Neural progenitor cell (in vitro differentiated cells): ENCODE data around the gene CA10. TPM values are rescaled to one million over a fixed set of nuclear protein-coding genes. Genes with fewer than 3 reads are reported as not detected.
A peak's percentile ranks its signal among the peaks of the same experiment; 100 is the strongest.

ENCODE experiments used
- DNase-seq: peaks from one replicate; pipeline ENCODE4 v3.0.0-alpha.2; 2016; ENCODE audit warnings: low spot score
- H2AFZ ChIP-seq: fragments of 200-600 bp; sonication (generic); replicated peaks from 2 replicates; pipeline ENCODE4 v1.6.1; 2016; ENCODE audit warnings: antibody characterized with exemption
- H3F3A ChIP-seq: fragments of 200-600 bp; sonication (generic); 2 replicates; pipeline ENCODE4 v1.6.1; 2016; ENCODE audit warnings: antibody characterized with exemption, low read depth
- H3K27ac ChIP-seq: fragments of 200-600 bp; sonication (generic); 2 replicates; pipeline ENCODE4 v1.5.1; 2016; ENCODE audit warnings: mild to moderate bottlenecking
- H3K27me3 ChIP-seq: fragments of 200-600 bp; sonication (generic); 2 replicates; pipeline ENCODE4 v1.6.1; 2016; ENCODE audit warnings: mild to moderate bottlenecking, moderate library complexity
- H3K36me3 ChIP-seq: fragments of 200-600 bp; sonication (generic); 2 replicates; pipeline ENCODE4 v1.5.1; 2016
- H3K4me1 ChIP-seq: fragments of 200-600 bp; sonication (generic); 2 replicates; pipeline ENCODE4 v1.6.1; 2016; ENCODE audit warnings: mixed run types
- H3K4me2 ChIP-seq: fragments of 200-600 bp; sonication (generic); 2 replicates; pipeline ENCODE4 v1.6.1; 2016
- H3K4me3 ChIP-seq: fragments of 200-600 bp; sonication (generic); 2 replicates; pipeline ENCODE4 v1.5.1; 2016
- H3K79me2 ChIP-seq: fragments of 200-600 bp; sonication (generic); 2 replicates; pipeline ENCODE4 v1.6.1; 2016; ENCODE audit warnings: low read depth
- H3K9ac ChIP-seq: fragments of 200-600 bp; sonication (generic); 2 replicates; pipeline ENCODE4 v1.6.1; 2016
- H3K9me3 ChIP-seq: fragments of 200-600 bp; sonication (generic); 2 replicates; pipeline ENCODE4 v1.5.1; 2016; ENCODE audit warnings: low read depth
- H4K20me1 ChIP-seq: fragments of 200-600 bp; sonication (generic); 2 replicates; pipeline ENCODE4 v1.6.1; 2016; ENCODE audit warnings: low read depth
- H3K27ac Mint-ChIP-seq: 3 replicates; pipeline ENCODE4 v1.8.0; 2021; ENCODE audit warnings: mixed read lengths
- H3K27me3 Mint-ChIP-seq: 2 replicates; pipeline ENCODE4 v1.8.0; 2022; ENCODE audit warnings: low read depth, mild to moderate bottlenecking, inconsistent platforms, moderate library complexity, mixed read lengths; ENCODE audit not compliant: insufficient read depth
- H3K36me3 Mint-ChIP-seq: 3 replicates; pipeline ENCODE4 v1.8.0; 2021; ENCODE audit warnings: mixed read lengths
- H3K4me1 Mint-ChIP-seq: 3 replicates; pipeline ENCODE4 v1.8.0; 2021; ENCODE audit warnings: mixed read lengths
- H3K4me3 Mint-ChIP-seq: 3 replicates; pipeline ENCODE4 v1.8.0; 2021; ENCODE audit warnings: mild to moderate bottlenecking, moderate library complexity, mixed read lengths
- H3K9me3 Mint-ChIP-seq: 3 replicates; pipeline ENCODE4 v1.8.0; 2020; ENCODE audit warnings: mixed read lengths
- CTCF ChIP-seq: fragments of 200-600 bp; sonication (generic); IDR thresholded peaks from 2 replicates; pipeline ENCODE4 v1.5.1; 2017; ENCODE audit warnings: antibody characterized with exemption, mild to moderate bottlenecking
- EZH2 ChIP-seq: fragments of 200-600 bp; sonication (generic); IDR thresholded peaks from 2 replicates; pipeline ENCODE4 v1.6.1; 2017; ENCODE audit warnings: antibody characterized with exemption, mild to moderate bottlenecking, moderate library complexity
- EZH2phosphoT487 ChIP-seq: fragments of 200-600 bp; sonication (generic); IDR thresholded peaks from 2 replicates; pipeline ENCODE4 v1.6.1; 2017; ENCODE audit warnings: antibody characterized with exemption
- total RNA-seq: library from RNA; depleted of rRNA; stranded (reverse); fragments of >200 nt; gene quantifications from 2 replicates; pipeline ENCODE4 v1.2.3, GENCODE V29; 2015; ENCODE audit warnings: low replicate concordance

Gene CA10
- total RNA-seq, 1 donor from 2014 or later, result 0.65 TPM

GRCh38 chr17:51957786-51958185 is 200.7 kb downstream of the CA10 start:
- H3K9me3 ChIP-seq, result no peaks in the 10 kb centered on the region
- Mint-ChIP-seq H3K4me3 (no peak overlapping the region), H3K27me3 (no peaks in the 10 kb centered on the region), H3K4me1 (peaks cover 8% of the 10 kb centered on the region), H3K27ac (no peak overlapping the region), H3K36me3 (no peaks in the 10 kb centered on the region), H3K9me3 (peaks cover 14% of the 10 kb centered on the region)
- H3K4me3 ChIP-seq, result no peak overlapping the region
- H3K4me1 ChIP-seq, result no peaks in the 10 kb centered on the region
- no peaks in the 10 kb centered on the region for H3K27me3 ChIP-seq
- H3K4me2 ChIP-seq, result no peak overlapping the region
- H3F3A ChIP-seq, result no peaks in the 10 kb centered on the region
- H3K79me2 ChIP-seq, result no peaks in the 10 kb centered on the region
- DNase-seq, result no peak
- TF ChIP-seq CTCF, result no peak
- no peak for TF ChIP-seq EZH2phosphoT487
- TF ChIP-seq EZH2, result no peak
- H4K20me1 ChIP-seq, result no peaks in the 10 kb centered on the region
- no peaks in the 10 kb centered on the region for H3K36me3 ChIP-seq
- H3K27ac ChIP-seq, result no peak overlapping the region
- no peak overlapping the region for H3K9ac ChIP-seq
- H2AFZ ChIP-seq, result no peak overlapping the region

- Mint-ChIP-seq H3K4me1 (peaks cover 8% of the 10 kb centered on the region), H3K4me3 (no peak overlapping the region), H3K27ac (no peak overlapping the region), H3K27me3 (peaks cover 2% of the 10 kb centered on the region), H3K36me3 (no peaks in the 10 kb centered on the region), H3K9me3 (no peaks in the 10 kb centered on the region)
- Histone ChIP-seq H3K27me3 (no peaks in the 10 kb centered on the region), H3K9ac (no peak overlapping the region), H3K79me2 (no peaks in the 10 kb centered on the region), H4K20me1 (no peaks in the 10 kb centered on the region), H3K36me3 (no peaks in the 10 kb centered on the region), H3K9me3 (no peaks in the 10 kb centered on the region), H3K4me1 (no peaks in the 10 kb centered on the region), H3K4me2 (no peak overlapping the region), H3K27ac (no peak overlapping the region), H3F3A (no peaks in the 10 kb centered on the region), H2AFZ (peak overlapping the region; percentile 7), H3K4me3 (no peak overlapping the region)
- no peak for DNase-seq
- no peak for TF ChIP-seq EZH2
- no peak for TF ChIP-seq EZH2phosphoT487
- no peak for TF ChIP-seq CTCF
Observed at GRCh38 chr17:51955245-51955644, 203.3 kb downstream of the CA10 start.

- no peak overlapping the region for H3K4me3 Mint-ChIP-seq
- H3K9me3 Mint-ChIP-seq, result no peaks in the 10 kb centered on the region
- no peak for TF ChIP-seq EZH2phosphoT487
- no peak for TF ChIP-seq EZH2
- no peak for TF ChIP-seq CTCF
- H3K4me1 ChIP-seq, result no peaks in the 10 kb centered on the region
- H3K36me3 ChIP-seq, result no peaks in the 10 kb centered on the region
- no peaks in the 10 kb centered on the region for H3K36me3 Mint-ChIP-seq
- H3K79me2 ChIP-seq, result no peaks in the 10 kb centered on the region
- H2AFZ ChIP-seq, result peak overlapping the region; percentile 7
- H4K20me1 ChIP-seq, result no peaks in the 10 kb centered on the region
- no peak overlapping the region for H3K27ac ChIP-seq
- no peaks in the 10 kb centered on the region for H3F3A ChIP-seq
- no peaks in the 10 kb centered on the region for H3K9me3 ChIP-seq
- no peak for DNase-seq
- no peak overlapping the region for H3K27ac Mint-ChIP-seq
- peaks cover 2% of the 10 kb centered on the region for H3K27me3 Mint-ChIP-seq
- H3K4me1 Mint-ChIP-seq, result peaks cover 8% of the 10 kb centered on the region
- no peak overlapping the region for H3K9ac ChIP-seq
- H3K4me3 ChIP-seq, result no peak overlapping the region
- H3K27me3 ChIP-seq, result no peaks in the 10 kb centered on the region
- no peak overlapping the region for H3K4me2 ChIP-seq
Observed at GRCh38 chr17:51954232-51954765, 204.2 kb downstream of the CA10 start.
